Measurements from ENCODE around the gene CA10. TPM values are rescaled to one million over a fixed set of nuclear protein-coding genes. Genes with fewer than 3 reads are reported as not detected.

The CA10 gene
- total and polyA plus RNA-seq, 7 donors = 0.28 to 2.9 (median 0.49) TPM; not detected in 2

GRCh38 chr17:52041123-52041617 lies 117.3 kb downstream of the CA10 start:
- no peaks in the 10 kb centered on the region for H3K4me1 ChIP-seq
- no peak overlapping the region for H3K4me3 ChIP-seq
- WGBS, 2 donors = 84 to 94% methylated on average over 1 of the region's 1 CpG
- no peak for DNase-seq
- no peak for TF ChIP-seq EP300 (IDR thresholded peaks at IDR 0.05)
- TF ChIP-seq POLR2AphosphoS5 (IDR thresholded peaks at IDR 0.05) = no peak
- no peak for TF ChIP-seq CTCF (IDR thresholded peaks at IDR 0.05)
- TF ChIP-seq POLR2A (IDR thresholded peaks at IDR 0.05) = no peak
- H3K9me3 ChIP-seq = peaks cover 0 to 4% (median 0%) of the 10 kb centered on the region in 4 donors
- H3K36me3 ChIP-seq = no peaks in the 10 kb centered on the region
- H3K27ac ChIP-seq = no peak overlapping the region
- intact Hi-C loops (cut with DNase I) = no loop called here
- no peaks in the 10 kb centered on the region for H3K27me3 ChIP-seq

GRCh38 chr17:52036416-52036815 lies 122.1 kb downstream of the CA10 start:
- Histone ChIP-seq H3K27ac (no peak overlapping the region), H3K9me3 (peaks cover 0 to 4% (median 0%) of the 10 kb centered on the region in 4 donors), H3K36me3 (no peaks in the 10 kb centered on the region), H3K27me3 (no peaks in the 10 kb centered on the region), H3K4me1 (no peaks in the 10 kb centered on the region), H3K4me3 (no peak overlapping the region)
- no peak for TF ChIP-seq POLR2AphosphoS5 (IDR thresholded peaks at IDR 0.05)
- intact Hi-C loops (cut with DNase I) = no loop called here
- no peak for DNase-seq

GRCh38 chr17:52035336-52035915 lies 123.1 kb downstream of the CA10 start:
- TF ChIP-seq POLR2AphosphoS5 (IDR thresholded peaks at IDR 0.05) (no peak), POLR2A (IDR thresholded peaks at IDR 0.05) (no peak), EP300 (IDR thresholded peaks at IDR 0.05) (no peak), CTCF (IDR thresholded peaks at IDR 0.05) (no peak)
- intact Hi-C loops (cut with DNase I) = no loop called here
- H3K4me1 ChIP-seq = no peaks in the 10 kb centered on the region
- DNase-seq = no peak
- H3K27ac ChIP-seq = no peak overlapping the region
- WGBS, 2 donors = 83 to 87% methylated on average over 6 of the region's 6 CpGs
- H3K4me3 ChIP-seq = no peak overlapping the region
- H3K36me3 ChIP-seq = no peaks in the 10 kb centered on the region
- no peaks in the 10 kb centered on the region for H3K9me3 ChIP-seq
- H3K27me3 ChIP-seq = no peaks in the 10 kb centered on the region

DNA sequence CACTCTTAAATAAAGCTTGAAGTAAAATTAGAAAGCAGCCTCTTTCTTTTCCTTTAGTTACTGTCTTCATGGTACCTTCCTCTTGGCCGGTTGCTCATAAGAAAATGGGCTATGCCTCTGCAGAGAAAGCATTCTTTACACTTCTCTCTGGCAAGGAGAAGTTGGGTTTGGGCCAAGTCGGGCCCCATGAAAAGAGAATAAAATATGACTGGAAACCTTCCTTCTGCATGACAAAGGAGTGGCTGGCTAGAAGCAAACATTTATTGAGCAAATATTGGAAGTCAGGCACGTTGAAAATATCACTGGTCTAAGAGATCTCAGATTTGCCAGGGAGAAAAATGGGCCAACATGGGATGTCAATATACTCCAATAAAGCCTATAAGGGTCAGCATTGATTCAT lies 126.1 kb downstream of the CA10 start:
- 20 to 59% methylated on average over 3 of the region's 3 CpGs for WGBS, 2 donors
- intact Hi-C loops (cut with DNase I) = no loop called here
- no peak for TF ChIP-seq CTCF (IDR thresholded peaks at IDR 0.05)
- TF ChIP-seq POLR2A (IDR thresholded peaks at IDR 0.05) = no peak
- no peak for TF ChIP-seq POLR2AphosphoS5 (IDR thresholded peaks at IDR 0.05)
- no peak for TF ChIP-seq EP300 (IDR thresholded peaks at IDR 0.05)

DNA sequence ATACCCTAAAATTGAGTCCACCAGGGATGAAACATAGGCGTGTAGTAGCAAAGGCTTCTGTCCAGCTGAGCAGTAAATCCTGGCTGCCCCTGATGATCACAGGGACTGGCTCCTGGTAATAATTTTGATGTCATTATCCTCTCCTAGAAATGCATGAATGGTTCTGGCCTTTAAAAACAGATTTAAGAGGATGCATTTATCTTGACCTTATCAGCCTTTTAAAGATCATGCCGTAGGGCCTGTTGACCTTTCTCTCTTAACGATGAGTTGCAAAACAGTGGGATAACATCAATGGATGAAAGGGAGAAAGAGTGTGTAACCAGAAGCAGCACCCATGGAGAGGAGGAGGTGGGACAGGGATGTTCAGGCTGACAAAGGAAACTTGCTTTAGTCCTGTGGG lies 128.5 kb downstream of the CA10 start:
- Histone ChIP-seq H3K9me3 (no peaks in the 10 kb centered on the region), H3K36me3 (no peaks in the 10 kb centered on the region), H3K27ac (no peak overlapping the region), H3K4me3 (no peak overlapping the region), H3K27me3 (no peaks in the 10 kb centered on the region), H3K4me1 (peaks cover 0 to 10% (median 7%) of the 10 kb centered on the region in 4 donors)
- 60 to 76% methylated on average over 3 of the region's 3 CpGs for WGBS, 2 donors
- DNase-seq = no peak
- intact Hi-C loops (cut with DNase I) = no loop called here
- TF ChIP-seq CTCF (IDR thresholded peaks at IDR 0.05) (no peak), POLR2AphosphoS5 (IDR thresholded peaks at IDR 0.05) (no peak), EP300 (IDR thresholded peaks at IDR 0.05) (no peak), POLR2A (IDR thresholded peaks at IDR 0.05) (no peak)

More for the DNA sequence above, 126.1 kb downstream of the CA10 start:
- Histone ChIP-seq H3K27me3 (no peaks in the 10 kb centered on the region), H3K9me3 (no peaks in the 10 kb centered on the region), H3K27ac (no peak overlapping the region), H3K4me3 (no peak overlapping the region), H3K36me3 (no peaks in the 10 kb centered on the region), H3K4me1 (peaks cover 0 to 7% (median 4%) of the 10 kb centered on the region in 4 donors)
- DNase-seq = no peak

Data from sigmoid colon (tissue), 7 donors.